Mesodermal cell (in vitro differentiated cells): Measurements from ENCODE around the gene BTNL8. TPM values are rescaled to one million over a fixed set of nuclear protein-coding genes. Genes with fewer than 3 reads are reported as not detected.

Experiments used
- H3K27ac ChIP-seq: 2 replicates; pipeline ENCODE4 v1.7.0; 2013; ENCODE audit warnings: mild to moderate bottlenecking, low read depth, low read length, moderate library complexity; ENCODE audit not compliant: severe bottlenecking
- H3K36me3 ChIP-seq: 2 replicates; pipeline ENCODE4 v1.7.1; 2013; ENCODE audit warnings: mild to moderate bottlenecking, low read length, moderate library complexity; ENCODE audit not compliant: control insufficient read depth, insufficient read depth
- H3K4me1 ChIP-seq: one replicate; pipeline ENCODE4 v1.7.1; 2013; ENCODE audit warnings: mild to moderate bottlenecking, low read length; ENCODE audit not compliant: insufficient read depth, control insufficient read depth, poor library complexity, severe bottlenecking
- H3K4me3 ChIP-seq: 2 replicates; pipeline ENCODE4 v1.7.0; 2013; ENCODE audit warnings: low read length, control low read depth, mild to moderate bottlenecking; ENCODE audit not compliant: insufficient read depth, poor library complexity, severe bottlenecking; ENCODE audit errors: extremely low read depth
- H3K9me3 ChIP-seq: 2 replicates; pipeline ENCODE4 v1.7.1; 2013; ENCODE audit warnings: mild to moderate bottlenecking, low read length, moderate library complexity; ENCODE audit not compliant: control insufficient read depth
- WGBS, 2 experiments: methylation state at CpG; one replicate each; pipeline ENCODE4 v1.1.5; 2013; ENCODE audit warnings: missing lambda C conversion rate in 2 of 2; ENCODE audit not compliant: insufficient coverage in 2 of 2; 5-methylcytosine and 5-hydroxymethylcytosine counted together
- polyA plus RNA-seq, 2 experiments: library from polyadenylated mRNA; stranded (reverse); fragments of 50-300 nt; gene quantifications; one replicate each; pipeline ENCODE4 v1.2.3, GENCODE V29; 2013

The BTNL8 gene, protein sequence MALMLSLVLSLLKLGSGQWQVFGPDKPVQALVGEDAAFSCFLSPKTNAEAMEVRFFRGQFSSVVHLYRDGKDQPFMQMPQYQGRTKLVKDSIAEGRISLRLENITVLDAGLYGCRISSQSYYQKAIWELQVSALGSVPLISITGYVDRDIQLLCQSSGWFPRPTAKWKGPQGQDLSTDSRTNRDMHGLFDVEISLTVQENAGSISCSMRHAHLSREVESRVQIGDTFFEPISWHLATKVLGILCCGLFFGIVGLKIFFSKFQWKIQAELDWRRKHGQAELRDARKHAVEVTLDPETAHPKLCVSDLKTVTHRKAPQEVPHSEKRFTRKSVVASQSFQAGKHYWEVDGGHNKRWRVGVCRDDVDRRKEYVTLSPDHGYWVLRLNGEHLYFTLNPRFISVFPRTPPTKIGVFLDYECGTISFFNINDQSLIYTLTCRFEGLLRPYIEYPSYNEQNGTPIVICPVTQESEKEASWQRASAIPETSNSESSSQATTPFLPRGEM
- not detected for polyA plus RNA-seq (2013, experiment 1 of 2)
- not detected for polyA plus RNA-seq (2013, experiment 2 of 2)

DNA sequence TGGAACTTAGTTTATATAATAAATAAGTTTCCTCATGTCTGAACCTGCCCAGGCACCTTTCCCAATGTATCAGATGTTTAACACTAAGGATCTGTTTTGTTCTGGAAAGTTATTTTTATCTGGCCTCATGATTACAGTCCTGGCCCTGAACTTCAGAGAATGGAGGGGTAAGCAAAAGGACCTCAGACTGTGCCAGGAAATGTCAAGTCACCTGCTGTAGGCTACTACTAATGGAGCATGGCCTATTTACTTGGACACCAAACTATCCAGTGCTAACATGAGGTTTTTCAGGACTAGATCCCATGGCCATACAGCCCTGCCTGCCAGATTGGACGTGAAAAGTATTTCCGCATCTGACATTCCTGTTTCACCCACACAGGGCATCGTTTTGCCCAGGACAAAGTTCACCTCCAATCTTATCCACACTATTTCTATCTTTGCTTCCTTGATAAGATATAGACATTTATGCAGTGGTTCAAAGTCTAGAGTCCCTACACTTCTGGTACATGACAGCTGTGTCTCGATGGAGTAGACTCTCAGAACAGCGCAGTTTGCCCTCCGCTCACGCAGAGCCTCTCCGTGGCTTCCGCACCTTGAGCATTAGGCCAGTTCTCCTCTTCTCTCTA, at the start of gene BTNL8:
Gene BTNL8, plus strand, starts transcription at position 539 of the 626 bp plus-strand sequence. CDS start 152 bp downstream, outside the sequence.
- Histone ChIP-seq H3K36me3 (no peaks in the 10 kb centered on the region), H3K9me3 (no peaks in the 10 kb centered on the region), H3K4me3 (no peak within 1 kb of the TSS), H3K4me1 (no peaks in the 10 kb centered on the region), H3K27ac (no peak within 1 kb of the TSS)
- WGBS, 2 experiments, result 92 to 99% methylated on average over 6 to 8 of the region's 9 CpGs

DNA sequence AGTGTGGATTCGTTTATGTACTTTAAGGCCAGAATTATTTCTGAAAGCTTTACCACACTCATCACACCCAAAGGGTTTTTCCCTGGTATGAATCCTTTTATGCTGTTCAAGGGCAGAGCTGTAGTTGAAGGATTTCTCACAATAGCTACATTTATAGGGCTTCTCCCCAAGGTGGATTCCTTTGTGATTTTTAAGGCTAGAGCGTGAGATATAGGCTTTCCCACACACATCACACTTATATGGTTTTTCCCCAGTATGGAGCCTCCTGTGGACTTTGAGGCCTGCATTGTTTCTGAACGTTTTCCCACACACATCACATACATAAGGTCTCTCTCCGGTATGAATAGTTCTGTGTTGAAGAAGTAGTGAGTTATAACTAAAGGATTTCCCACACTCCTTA, 49.1 kb upstream of the BTNL8 start:
- H3K4me1 ChIP-seq, result no peaks in the 10 kb centered on the region
- WGBS, 2 experiments, result 80% methylated on average over 1 of the region's 4 CpGs; no CpG with 5 or more reads in 1 of the 2 experiments
- H3K9me3 ChIP-seq, result peaks cover 49% of the 10 kb centered on the region
- peaks cover 76% of the 10 kb centered on the region for H3K36me3 ChIP-seq
- no peak overlapping the region for H3K27ac ChIP-seq
- H3K4me3 ChIP-seq, result no peak overlapping the region

DNA sequence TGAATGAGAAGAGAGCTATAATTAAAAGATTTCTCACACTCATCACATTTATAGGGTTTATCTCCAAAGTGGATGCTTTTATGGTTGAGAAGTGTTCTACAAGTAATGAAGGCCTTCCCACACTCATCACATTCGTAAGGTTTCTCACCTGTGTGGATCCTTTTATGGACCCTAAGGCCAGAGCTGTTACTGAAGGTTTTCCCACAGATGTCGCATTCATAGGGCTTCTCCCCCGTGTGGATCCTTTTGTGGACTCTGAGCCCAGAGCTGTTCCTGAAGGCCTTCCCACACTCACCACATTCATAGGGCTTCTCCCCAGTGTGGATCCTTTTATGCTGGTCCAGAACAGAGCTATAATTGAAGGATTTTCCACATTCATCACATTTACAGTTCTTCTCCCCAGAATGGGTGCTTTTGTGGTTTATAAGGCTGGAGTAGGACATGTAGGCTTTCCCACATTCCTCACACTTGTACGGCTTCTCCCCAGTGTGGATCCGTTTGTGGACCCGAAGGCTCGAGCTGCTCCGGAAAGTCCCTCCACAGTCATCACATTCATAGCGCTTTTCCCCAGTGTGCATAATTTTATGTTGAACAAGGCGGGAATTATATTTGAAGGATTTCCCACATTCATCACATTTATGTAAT, 48.4 kb upstream of the BTNL8 start:
- Histone ChIP-seq H3K4me3 (no peak overlapping the region), H3K4me1 (no peaks in the 10 kb centered on the region), H3K36me3 (peaks cover 82% of the 10 kb centered on the region), H3K27ac (no peak overlapping the region), H3K9me3 (peaks cover 47% of the 10 kb centered on the region)
- 92 to 100% methylated on average over 3 to 6 of the region's 10 CpGs for WGBS, 2 experiments

DNA sequence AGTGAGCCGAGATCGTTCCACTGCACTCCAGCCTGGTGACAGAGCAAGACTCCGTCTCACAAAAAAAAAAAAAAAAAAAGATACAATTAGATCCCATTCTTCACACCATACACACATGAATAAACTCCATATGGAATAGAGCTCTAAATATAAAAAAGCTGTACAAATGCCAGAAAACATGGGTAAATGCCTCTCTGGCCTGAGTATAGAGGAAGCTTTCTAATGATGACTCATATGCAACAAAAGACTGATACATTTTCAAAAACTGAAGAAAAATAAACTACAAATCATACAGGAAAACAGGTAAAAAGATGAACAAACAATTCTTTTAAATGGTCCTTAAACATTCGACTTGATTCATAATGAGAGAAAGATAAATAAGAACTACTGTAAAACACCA, 46.5 kb upstream of the BTNL8 start:
- no CpG with 5 or more reads among the region's 4 CpGs for WGBS, 2 experiments
- no peaks in the 10 kb centered on the region for H3K4me1 ChIP-seq
- H3K9me3 ChIP-seq, result peaks cover 37% of the 10 kb centered on the region
- no peak overlapping the region for H3K4me3 ChIP-seq
- H3K36me3 ChIP-seq, result peaks cover 79% of the 10 kb centered on the region
- no peak overlapping the region for H3K27ac ChIP-seq

DNA sequence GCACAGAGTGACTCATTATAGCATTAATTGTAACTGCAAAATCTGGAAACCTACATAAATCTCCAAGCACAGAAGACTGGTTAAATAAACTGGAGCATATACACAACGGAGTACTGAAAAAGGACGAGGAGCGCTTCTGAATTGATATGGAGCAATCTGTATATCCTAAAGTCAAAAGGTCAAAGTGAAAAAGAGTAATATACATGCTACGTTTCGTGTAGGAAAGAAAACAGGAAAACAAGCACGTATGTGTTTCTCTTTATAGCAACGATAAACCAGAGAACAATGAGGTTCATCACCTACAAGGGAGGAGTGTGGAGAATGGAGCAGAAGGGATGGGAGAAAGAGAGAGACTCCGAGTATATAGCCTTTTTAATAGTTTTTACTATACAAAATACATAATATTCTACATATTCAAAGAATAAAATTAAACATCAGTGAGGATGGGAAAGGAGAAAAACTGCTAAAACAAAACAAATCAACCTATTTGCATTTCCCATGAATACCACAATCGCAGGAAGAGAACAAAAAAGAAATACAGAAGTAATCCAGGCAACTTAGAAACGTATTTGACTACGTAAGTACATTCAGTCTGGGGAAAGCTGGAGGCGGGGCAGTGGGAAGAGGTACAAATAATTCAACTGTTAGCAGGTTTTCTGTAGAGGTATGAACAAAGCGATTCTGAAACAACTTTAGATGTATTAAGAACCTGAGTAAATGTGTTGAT, 45.7 kb upstream of the BTNL8 start:
- Histone ChIP-seq H3K27ac (no peak overlapping the region), H3K4me3 (no peak overlapping the region), H3K4me1 (no peaks in the 10 kb centered on the region), H3K9me3 (peaks cover 34% of the 10 kb centered on the region), H3K36me3 (peaks cover 72% of the 10 kb centered on the region)
- WGBS, 2 experiments, result 87% methylated on average over 10 to 11 of the region's 13 CpGs

DNA sequence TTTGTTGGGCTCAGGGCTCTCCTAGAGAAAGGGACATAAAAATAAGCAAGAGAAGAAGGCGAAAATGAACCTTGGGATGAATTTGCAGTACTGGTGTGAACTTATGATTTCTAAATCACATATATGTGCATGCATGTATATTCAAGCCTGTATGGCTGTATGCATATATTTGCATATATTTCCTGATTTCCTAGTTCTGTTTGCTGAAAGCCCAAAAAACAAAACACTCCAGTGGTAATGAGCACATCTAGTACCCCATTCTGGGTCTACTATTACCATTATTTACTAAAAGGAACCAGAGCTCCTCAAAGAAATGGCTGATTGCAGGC, 45.1 kb upstream of the BTNL8 start:
- H3K4me3 ChIP-seq, result no peak overlapping the region
- H3K27ac ChIP-seq, result no peak overlapping the region
- peaks cover 29% of the 10 kb centered on the region for H3K9me3 ChIP-seq
- no CpG with 5 or more reads among the region's 1 CpG for WGBS, 2 experiments
- peaks cover 72% of the 10 kb centered on the region for H3K36me3 ChIP-seq
- no peaks in the 10 kb centered on the region for H3K4me1 ChIP-seq

DNA sequence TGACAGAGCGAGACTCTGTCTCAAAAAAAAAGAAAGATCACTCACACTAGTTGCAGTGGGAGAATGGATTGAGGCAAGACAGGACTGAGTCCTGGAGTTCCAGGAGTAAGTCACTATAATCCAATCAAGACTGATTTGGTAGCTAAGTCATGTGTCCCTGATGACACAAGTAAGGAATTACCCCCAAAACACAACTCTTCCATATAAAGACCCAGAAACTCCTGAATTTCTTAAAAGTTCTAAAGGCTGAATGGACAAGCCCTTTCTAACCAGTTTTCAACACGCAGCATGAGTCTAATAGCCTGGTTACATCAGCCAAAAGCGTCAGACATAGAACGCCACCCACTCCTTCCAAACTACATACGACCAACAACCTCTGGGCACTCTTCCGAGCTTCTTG, 40.4 kb upstream of the BTNL8 start:
- H3K9me3 ChIP-seq, result no peaks in the 10 kb centered on the region
- WGBS, 2 experiments, result 97 to 98% methylated on average over 5 to 6 of the region's 6 CpGs
- no peak overlapping the region for H3K4me3 ChIP-seq
- no peak overlapping the region for H3K27ac ChIP-seq
- H3K36me3 ChIP-seq, result peaks cover 34% of the 10 kb centered on the region
- no peaks in the 10 kb centered on the region for H3K4me1 ChIP-seq

DNA sequence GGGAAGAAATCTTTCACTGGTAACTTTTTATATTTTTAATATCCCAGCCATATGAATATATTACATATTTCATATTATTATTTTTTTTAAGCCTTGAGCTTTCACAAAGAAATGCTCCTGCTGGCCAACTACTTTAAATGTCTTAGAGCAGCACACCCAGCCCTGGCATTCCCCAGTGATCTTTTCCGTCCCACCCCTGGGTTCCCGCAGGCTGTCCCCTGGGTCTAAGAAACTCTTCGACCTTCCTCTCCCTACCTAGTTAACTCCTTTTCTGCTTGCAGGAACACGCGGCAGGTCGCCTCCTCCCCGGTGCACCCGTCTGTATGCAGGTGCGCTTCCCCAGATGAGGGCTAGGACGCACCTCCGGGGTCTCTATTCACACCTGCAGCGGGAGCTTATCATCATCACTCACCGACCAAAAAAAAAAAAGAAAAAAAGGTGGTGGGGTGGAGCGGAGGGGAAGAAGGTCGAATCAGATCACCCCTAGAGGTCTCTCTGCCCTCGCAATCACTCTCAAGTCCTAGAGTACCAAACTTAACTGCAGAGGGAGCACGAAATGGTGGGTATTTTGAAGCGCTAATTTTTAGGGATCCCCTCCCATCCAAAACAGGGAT, 38.6 kb upstream of the BTNL8 start:
- H3K4me1 ChIP-seq, result no peaks in the 10 kb centered on the region
- peak overlapping the region; percentile 81 for H3K27ac ChIP-seq
- H3K4me3 ChIP-seq, result peak overlapping the region; percentile 90
- H3K9me3 ChIP-seq, result no peaks in the 10 kb centered on the region
- 0 to 17% methylated on average over 1 to 9 of the region's 18 CpGs for WGBS, 2 experiments
- peaks cover 21% of the 10 kb centered on the region for H3K36me3 ChIP-seq

DNA sequence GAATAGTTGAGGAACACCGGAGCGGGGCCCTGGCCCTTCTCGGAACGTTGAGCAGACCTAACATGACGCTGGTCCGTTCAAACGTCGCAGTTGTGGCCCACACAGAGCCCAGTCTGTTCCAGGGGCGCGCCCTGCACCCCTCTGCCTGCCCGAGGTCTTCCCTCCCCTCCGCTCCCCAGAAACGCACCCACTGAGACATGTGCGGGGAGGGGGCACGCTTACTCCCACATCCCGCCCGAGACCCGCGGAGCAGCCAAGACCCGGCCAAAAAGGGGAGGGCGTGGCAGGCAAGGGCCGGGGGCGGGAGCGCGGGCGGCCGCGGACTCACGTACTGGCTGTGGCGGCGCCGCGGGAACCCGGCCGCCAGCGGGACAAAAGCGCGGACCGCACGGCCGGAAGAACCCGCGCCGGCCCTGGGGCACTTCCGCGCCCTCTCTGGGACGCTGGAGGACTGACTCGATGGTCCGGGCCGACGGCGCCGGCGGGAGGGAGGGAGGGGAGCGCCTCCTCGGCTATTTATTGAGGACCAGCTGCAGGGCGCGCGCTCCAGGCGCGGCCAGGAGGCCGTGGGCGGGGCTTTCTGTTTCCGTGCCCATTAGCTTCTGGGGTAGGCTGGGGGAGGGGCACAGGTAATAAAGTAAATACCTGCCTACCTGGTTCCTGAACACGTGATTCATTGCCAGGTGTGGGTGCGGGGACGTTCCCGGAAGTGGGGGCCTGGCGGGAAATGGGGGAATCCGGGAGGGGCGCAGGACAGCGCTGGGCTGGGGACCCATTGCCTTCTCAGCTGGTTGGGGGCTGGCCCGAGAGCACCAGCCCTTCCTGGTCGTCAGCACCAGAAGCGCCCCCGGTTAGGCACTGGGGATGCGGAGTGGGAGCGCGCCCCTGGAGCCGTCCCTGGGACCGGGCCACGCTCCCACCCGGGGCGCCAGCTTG, 37.8 kb upstream of the BTNL8 start, which contains the start of gene ZFP62:
Gene ZFP62, minus strand, starts transcription at position 390 of the 936 bp plus-strand sequence. Its CDS starts 57 bp downstream, at position 333.
- Histone ChIP-seq H3K9me3 (no peaks in the 10 kb centered on the region), H3K27ac (peak within 1 kb of the TSS; percentile 81), H3K4me3 (peak within 1 kb of the TSS; percentile 90), H3K4me1 (no peaks in the 10 kb centered on the region), H3K36me3 (peaks cover 14% of the 10 kb centered on the region)
- WGBS, 2 experiments, result 0% methylated on average over 56 to 67 of the region's 84 CpGs
